ENCODE measurements around the gene IRF2BP2.

IRF2BP2 gene

GRCh38 chr1:234558330-234558836 is 51.6 kb downstream of the IRF2BP2 start:
- H3K27ac ChIP-seq: no peak overlapping the region
- H3K27me3 ChIP-seq (replicated peaks): no peaks in the 10 kb centered on the region
- TF ChIP-seq CTCF (IDR thresholded peaks at IDR 0.05; ENCODE audit: low read depth, low read length, missing control alignments): no peak
- no peak overlapping the region for H3K4me3 ChIP-seq (ENCODE audit: low read depth, low read length)
- DNase-seq: no peak
- H3K36me3 ChIP-seq (replicated peaks): no peaks in the 10 kb centered on the region
- in situ Hi-C loops (cut with HindIII; ENCODE audit: low pct_ligation_motif_present, low sequenced_read_pairs): no loop called here

GRCh38 chr1:234556245-234556943 is 53.6 kb downstream of the IRF2BP2 start:
- H3K27ac ChIP-seq: no peak overlapping the region
- no peak overlapping the region for H3K4me3 ChIP-seq (ENCODE audit: low read depth, low read length)
- no peaks in the 10 kb centered on the region for H3K27me3 ChIP-seq (replicated peaks)
- in situ Hi-C loops (cut with HindIII; ENCODE audit: low pct_ligation_motif_present, low sequenced_read_pairs): no loop called here
- DNase-seq: no peak
- no peak for TF ChIP-seq CTCF (IDR thresholded peaks at IDR 0.05; ENCODE audit: low read depth, low read length, missing control alignments)
- no peaks in the 10 kb centered on the region for H3K36me3 ChIP-seq (replicated peaks)

- in situ Hi-C loops (cut with HindIII; ENCODE audit: low pct_ligation_motif_present, low sequenced_read_pairs): no loop called here
- DNase-seq: no peak
- no peak overlapping the region for H3K27ac ChIP-seq
- H3K4me3 ChIP-seq (ENCODE audit: low read depth, low read length): no peak overlapping the region
- H3K36me3 ChIP-seq (replicated peaks): no peaks in the 10 kb centered on the region
- H3K27me3 ChIP-seq (replicated peaks): no peaks in the 10 kb centered on the region
- no peak for TF ChIP-seq CTCF (IDR thresholded peaks at IDR 0.05; ENCODE audit: low read depth, low read length, missing control alignments)
Observed at GRCh38 chr1:234555390-234556024, 54.5 kb downstream of the IRF2BP2 start.

GRCh38 chr1:234554698-234555311 is 55.2 kb downstream of the IRF2BP2 start:
- in situ Hi-C loops (cut with HindIII; ENCODE audit: low pct_ligation_motif_present, low sequenced_read_pairs): no loop called here
- no peak for DNase-seq
- no peak for TF ChIP-seq CTCF (IDR thresholded peaks at IDR 0.05; ENCODE audit: low read depth, low read length, missing control alignments)
- no peaks in the 10 kb centered on the region for H3K36me3 ChIP-seq (replicated peaks)
- H3K27ac ChIP-seq: no peak overlapping the region
- H3K27me3 ChIP-seq (replicated peaks): no peaks in the 10 kb centered on the region
- H3K4me3 ChIP-seq (ENCODE audit: low read depth, low read length): no peak overlapping the region

Data from brain microvascular endothelial cell (primary cell).